GM12873 (cell line): Measurements from ENCODE around the gene SLC2A6.

Source experiments
- CTCF ChIP-seq: IDR thresholded peaks from 2 replicates; pipeline ENCODE4 v1.5.1; 2012; ENCODE audit warnings: low read depth, mild to moderate bottlenecking, moderate library complexity, low read length, control low read depth; ENCODE audit not compliant: insufficient read depth; ENCODE audit errors: missing control alignments

The SLC2A6 gene

GRCh38 chr9:133478851-133479711 is at the start of gene SLC2A6:
TSS of gene SLC2A6 (minus strand) at chr9:133479099. CDS start at chr9:133479059, 40 bp downstream.
- no peak for TF ChIP-seq CTCF

GRCh38 chr9:133528001-133528875 is 49.3 kb upstream of the SLC2A6 start:
- no peak for TF ChIP-seq CTCF

GRCh38 chr9:133527444-133527920 is 48.6 kb upstream of the SLC2A6 start:
- no peak for TF ChIP-seq CTCF

GRCh38 chr9:133526721-133527321 is 47.9 kb upstream of the SLC2A6 start:
- no peak for TF ChIP-seq CTCF

- TF ChIP-seq CTCF = no peak
Observed at GRCh38 chr9:133525677-133526076, 46.8 kb upstream of the SLC2A6 start.

GRCh38 chr9:133524679-133525228 is 45.9 kb upstream of the SLC2A6 start, which contains the start of gene MYMK:
TSS of gene MYMK (minus strand) at chr9:133524959. CDS start at chr9:133524844, 115 bp downstream.
- no peak for TF ChIP-seq CTCF
